Esophagus squamous epithelium (tissue), 4 donors: ENCODE data around the gene ITGB2.

Experiments used
- CTCF ChIP-seq, 6 experiments: fragments of 450-650 bp in 4 of 6; fragments of 200-600 bp in 2 of 6; sonication (generic) in 2 of 6; IDR thresholded peaks; one replicate each; pipeline ENCODE4 v1.5.1; 2016 to 2019; ENCODE audit warnings: antibody characterized with exemption in 6 of 6, mild to moderate bottlenecking in 4 of 6, moderate library complexity in 4 of 6
- POLR2A ChIP-seq, 4 donors: fragments of 450-650 bp; IDR thresholded peaks; one replicate each; pipeline ENCODE4 v1.6.1; 2017; ENCODE audit warnings: antibody characterized with exemption in 4 of 4, mild to moderate bottlenecking in 4 of 4, moderate library complexity in 3 of 4

GRCh38 chr21:44960141-44961092 lies 39.7 kb upstream of the ITGB2 start:
- TF ChIP-seq POLR2A (IDR thresholded peaks at IDR 0.05) = no peak
- no peak for TF ChIP-seq CTCF (IDR thresholded peaks at IDR 0.05)
